Stomach smooth muscle (tissue), 2 donors: ENCODE measurements around the gene TBC1D14.

Experiments used
- H3K27ac ChIP-seq: one replicate; pipeline ENCODE4 v1.7.0; 2013; ENCODE audit warnings: mild to moderate bottlenecking, low read length, inconsistent platforms
- H3K27me3 ChIP-seq, 2 donors: one replicate each; pipeline ENCODE4 v1.7.0; 2013; ENCODE audit warnings: low read length in 2 of 2; ENCODE audit not compliant: insufficient read depth in 2 of 2, control insufficient read depth in 1 of 2
- H3K36me3 ChIP-seq, 2 donors: one replicate each; pipeline ENCODE4 v1.7.0; 2013; ENCODE audit warnings: low read length in 2 of 2; ENCODE audit not compliant: control insufficient read depth in 2 of 2, insufficient read depth in 2 of 2
- H3K4me1 ChIP-seq: one replicate; pipeline ENCODE4 v1.7.0; 2013; ENCODE audit warnings: low read length; ENCODE audit not compliant: control insufficient read depth, insufficient read depth
- H3K4me3 ChIP-seq, 2 donors: one replicate each; pipeline ENCODE4 v1.7.0; 2013; ENCODE audit warnings: low read length in 2 of 2
- H3K9ac ChIP-seq, 2 donors: one replicate each; pipeline ENCODE4 v1.7.0; 2013; ENCODE audit warnings: low read length in 2 of 2, mild to moderate bottlenecking in 1 of 2
- H3K9me3 ChIP-seq, 2 donors: one replicate each; pipeline ENCODE4 v1.7.0; 2013; ENCODE audit warnings: low read length in 2 of 2; ENCODE audit not compliant: control insufficient read depth in 2 of 2
- donor health status: healthy.
- donor health status: Pancreatic carcinoma.

The TBC1D14 gene

DNA sequence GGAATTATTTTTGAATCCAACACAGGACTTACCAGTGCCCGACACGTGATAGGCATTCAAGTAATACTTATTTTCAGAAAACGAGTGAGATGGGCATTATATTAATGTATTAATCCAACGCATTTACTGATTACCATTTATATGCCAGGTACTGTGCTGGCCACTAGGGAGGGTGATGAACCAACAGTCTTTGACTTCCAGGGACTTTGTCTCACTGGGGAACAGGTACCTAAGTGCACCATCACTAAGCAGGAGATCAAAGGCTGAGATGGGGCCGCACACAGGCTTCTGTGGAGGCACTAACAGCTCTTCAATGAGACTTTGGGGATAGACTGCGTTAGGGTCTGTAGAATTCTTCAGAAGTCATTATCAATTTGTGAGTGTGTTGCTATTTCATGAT, 127.8 kb downstream of the TBC1D14 start:
- Histone ChIP-seq H3K9me3 (no peaks in the 10 kb centered on the region), H3K9ac (no peak overlapping the region), H3K27me3 (no peaks in the 10 kb centered on the region), H3K27ac (no peak overlapping the region), H3K4me3 (no peak overlapping the region), H3K36me3 (peaks cover 2% of the 10 kb centered on the region in 2 donors), H3K4me1 (peaks cover 11% of the 10 kb centered on the region)

- Histone ChIP-seq H3K4me1 (peaks cover 32% of the 10 kb centered on the region), H3K9ac (no peak overlapping the region), H3K36me3 (no peaks in the 10 kb centered on the region), H3K4me3 (no peak overlapping the region), H3K27me3 (no peaks in the 10 kb centered on the region), H3K27ac (no peak overlapping the region), H3K9me3 (no peaks in the 10 kb centered on the region)
Measured at GRCh38 chr4:7040765-7041164, 131.1 kb downstream of the TBC1D14 start.

GRCh38 chr4:7041246-7041645, 131.6 kb downstream of the TBC1D14 start:
- no peak overlapping the region for H3K9ac ChIP-seq

GRCh38 chr4:7041801-7042502, 132.3 kb downstream of the TBC1D14 start:
- H3K36me3 ChIP-seq = no peaks in the 10 kb centered on the region
- peaks cover 43% of the 10 kb centered on the region for H3K4me1 ChIP-seq
- peak overlapping the region; percentile 47 to 59 for H3K9ac ChIP-seq
- no peaks in the 10 kb centered on the region for H3K27me3 ChIP-seq
- H3K4me3 ChIP-seq = peak overlapping the region; percentile 63 to 86
- no peaks in the 10 kb centered on the region for H3K9me3 ChIP-seq
- peak overlapping the region; percentile 55 for H3K27ac ChIP-seq

More at GRCh38 chr4:7041246-7041645, 131.6 kb downstream of the TBC1D14 start:
- peak overlapping the region in 1 of 2 donors; percentile 15 for H3K4me3 ChIP-seq
- H3K4me1 ChIP-seq = peaks cover 36% of the 10 kb centered on the region
- H3K36me3 ChIP-seq = no peaks in the 10 kb centered on the region
- no peaks in the 10 kb centered on the region for H3K27me3 ChIP-seq
- no peak overlapping the region for H3K27ac ChIP-seq
- no peaks in the 10 kb centered on the region for H3K9me3 ChIP-seq

- H3K36me3 ChIP-seq = no peaks in the 10 kb centered on the region
- H3K4me3 ChIP-seq = peak overlapping the region; percentile 63 to 86
- H3K27ac ChIP-seq = peak overlapping the region; percentile 55
- H3K9ac ChIP-seq = peak overlapping the region; percentile 47 to 59
- H3K27me3 ChIP-seq = no peaks in the 10 kb centered on the region
- H3K4me1 ChIP-seq = peaks cover 49% of the 10 kb centered on the region
- no peaks in the 10 kb centered on the region for H3K9me3 ChIP-seq
Measured at GRCh38 chr4:7042503-7043283, 133.1 kb downstream of the TBC1D14 start.

GRCh38 chr4:7043284-7044136, 133.9 kb downstream of the TBC1D14 start, which contains the start of gene TADA2B:
TSS of gene TADA2B (plus strand) at chr4:7043372. CDS start at chr4:7043580, 208 bp downstream.
- H3K4me1 ChIP-seq = peaks cover 49% of the 10 kb centered on the region
- no peaks in the 10 kb centered on the region for H3K36me3 ChIP-seq
- peak within 1 kb of the TSS; percentile 75 for H3K27ac ChIP-seq
- peak within 1 kb of the TSS; percentile 94 to 96 for H3K4me3 ChIP-seq
- H3K9me3 ChIP-seq = no peaks in the 10 kb centered on the region
- peak within 1 kb of the TSS; percentile 87 for H3K9ac ChIP-seq
- no peaks in the 10 kb centered on the region for H3K27me3 ChIP-seq

- Histone ChIP-seq H3K4me1 (peaks cover 49% of the 10 kb centered on the region), H3K9ac (peak overlapping the region; percentile 87), H3K36me3 (no peaks in the 10 kb centered on the region), H3K9me3 (no peaks in the 10 kb centered on the region), H3K27ac (peak overlapping the region; percentile 75), H3K27me3 (no peaks in the 10 kb centered on the region), H3K4me3 (peak overlapping the region; percentile 94 to 96)
Measured at GRCh38 chr4:7044137-7044930, 134.7 kb downstream of the TBC1D14 start.

GRCh38 chr4:7045553-7045952, 135.9 kb downstream of the TBC1D14 start:
- Histone ChIP-seq H3K9ac (peak overlapping the region; percentile 13 to 87), H3K36me3 (no peaks in the 10 kb centered on the region), H3K4me3 (peak overlapping the region; percentile 94 to 96), H3K9me3 (no peaks in the 10 kb centered on the region), H3K27me3 (no peaks in the 10 kb centered on the region), H3K27ac (no peak overlapping the region), H3K4me1 (peaks cover 56% of the 10 kb centered on the region)

- no peaks in the 10 kb centered on the region for H3K9me3 ChIP-seq
- no peak overlapping the region for H3K27ac ChIP-seq
- H3K27me3 ChIP-seq = no peaks in the 10 kb centered on the region
- H3K4me1 ChIP-seq = peaks cover 61% of the 10 kb centered on the region
- H3K4me3 ChIP-seq = peak overlapping the region in 1 of 2 donors; percentile 96
- no peaks in the 10 kb centered on the region for H3K36me3 ChIP-seq
- H3K9ac ChIP-seq = no peak overlapping the region
Measured at GRCh38 chr4:7045961-7046921, 136.6 kb downstream of the TBC1D14 start.
